SK-N-SH (cell line): ENCODE results near the gene SNX12. TPM values are rescaled to one million over a fixed set of nuclear protein-coding genes. Genes with fewer than 3 reads are reported as not detected.

Experiments used
- CTCF ChIA-PET: fragments of 300-600, 350-600 bp; formaldehyde crosslinking; extraction: SDS; loops from one replicate; lab custom pipeline; 2021; lab: Yijun Ruan, JAX
- POLR2A ChIA-PET: fragments of 350-600 bp; sonication (Branson Sonifier 250); formaldehyde crosslinking; extraction: SDS; loops from one replicate; lab custom pipeline; 2020; ENCODE audit warnings: antibody characterized with exemption, inconsistent platforms; lab: Yijun Ruan, JAX
- DNase-seq: peaks from one replicate; pipeline ENCODE4 v3.0.0; 2012
- H2AFZ ChIP-seq: fragments of 200-600 bp; sonication (generic); 2 replicates; pipeline ENCODE4 v1.8.1; 2016; ENCODE audit warnings: antibody characterized with exemption, mild to moderate bottlenecking, low read depth
- H3F3A ChIP-seq: fragments of 200-600 bp; sonication (generic); replicated peaks from 2 replicates; pipeline ENCODE3; 2016; ENCODE audit warnings: antibody characterized with exemption, mild to moderate bottlenecking; ENCODE audit not compliant: insufficient read depth
- H3K27ac ChIP-seq, 2 experiments: fragments of 200-500 bp in 1 of 2; fragments of 200-600 bp in 1 of 2; sonication (Bioruptor generic) in 1 of 2; sonication (generic), shearing (Covaris generic) in 1 of 2; 2 replicates each; pipeline versions ENCODE4 v1.5.1 to v1.6.1; 2014 to 2016; ENCODE audit warnings: low read depth in 2 of 2, inconsistent platforms in 1 of 2, low read length in 1 of 2, mild to moderate bottlenecking in 1 of 2, mixed read lengths in 1 of 2
- H3K27me3 ChIP-seq: fragments of 200-600 bp; sonication (generic), shearing (Covaris generic); 2 replicates; pipeline ENCODE4 v1.6.1; 2016; ENCODE audit warnings: mixed run types; ENCODE audit not compliant: insufficient read depth
- H3K36me3 ChIP-seq, 2 experiments: fragments of 200-500 bp in 1 of 2; fragments of 200-600 bp in 1 of 2; sonication (Bioruptor generic) in 1 of 2; sonication (generic) in 1 of 2; replicated peaks in 1 of 2; 2 replicates each; pipeline versions ENCODE3 to v1.5.1; 2014 to 2016; ENCODE audit warnings: low read length in 1 of 2, mild to moderate bottlenecking in 1 of 2; ENCODE audit not compliant: insufficient read depth in 2 of 2, control insufficient read depth in 1 of 2
- H3K4me1 ChIP-seq, 2 experiments: fragments of 200-500 bp in 1 of 2; fragments of 200-600 bp in 1 of 2; sonication (Bioruptor generic) in 1 of 2; sonication (generic), shearing (Covaris generic) in 1 of 2; 2 replicates each; pipeline versions ENCODE4 v1.5.1 to v1.6.1; 2014 to 2016; ENCODE audit warnings: low read depth in 1 of 2, low read length in 1 of 2, mixed run types in 1 of 2; ENCODE audit not compliant: insufficient read depth in 2 of 2, control insufficient read depth in 1 of 2
- H3K4me2 ChIP-seq: fragments of 200-600 bp; sonication (generic), shearing (Covaris generic); 2 replicates; pipeline ENCODE4 v1.6.1; 2017; ENCODE audit warnings: mixed run types
- H3K4me3 ChIP-seq, 2 experiments: fragments of 200-500 bp in 1 of 2; fragments of 200-600 bp in 1 of 2; sonication (Bioruptor generic) in 1 of 2; sonication (generic), shearing (Covaris generic) in 1 of 2; 2 replicates each; pipeline versions ENCODE4 v1.5.1 to v1.8.1; 2014 to 2016; ENCODE audit warnings: low read depth in 2 of 2, inconsistent platforms in 1 of 2, low read length in 1 of 2, mild to moderate bottlenecking in 1 of 2, mixed read lengths in 1 of 2, moderate library complexity in 1 of 2
- H3K79me2 ChIP-seq: fragments of 200-600 bp; sonication (generic); 2 replicates; pipeline ENCODE4 v1.8.1; 2017; ENCODE audit warnings: mild to moderate bottlenecking; ENCODE audit not compliant: insufficient read depth
- H3K9ac ChIP-seq: fragments of 200-600 bp; sonication (generic); 2 replicates; pipeline ENCODE4 v1.6.1; 2017; ENCODE audit warnings: mixed run types
- H3K9me2 ChIP-seq: fragments of 200-600 bp; sonication (generic); 2 replicates; pipeline ENCODE4 v1.6.1; 2017; ENCODE audit warnings: mixed run types
- H3K9me3 ChIP-seq: fragments of 200-600 bp; sonication (generic); 2 replicates; pipeline ENCODE4 v1.6.1; 2017; ENCODE audit warnings: mixed run types, mild to moderate bottlenecking, moderate library complexity
- H4K20me1 ChIP-seq: fragments of 200-600 bp; sonication (generic); 2 replicates; pipeline ENCODE4 v1.6.1; 2017; ENCODE audit warnings: mild to moderate bottlenecking, mixed run types; ENCODE audit not compliant: insufficient read depth
- CHD2 ChIP-seq: fragments of 150-350 bp; IDR thresholded peaks from 2 replicates; pipeline ENCODE4 v1.6.1; 2018; ENCODE audit warnings: low read length; ENCODE audit not compliant: partially characterized antibody
- EP300 ChIP-seq, 2 experiments: IDR thresholded peaks; 2 replicates each; pipeline versions ENCODE4 v1.4.0 to v1.6.1; 2012; ENCODE audit warnings: borderline replicate concordance in 1 of 2, low read depth in 1 of 2, low read length in 1 of 2
- FOSL2 ChIP-seq: IDR thresholded peaks from 2 replicates; pipeline ENCODE4 v1.4.0; 2012; ENCODE audit warnings: low read depth, mild to moderate bottlenecking, moderate library complexity, borderline replicate concordance
- FOXM1 ChIP-seq: IDR thresholded peaks from 2 replicates; pipeline ENCODE4 v1.4.0; 2012; ENCODE audit warnings: low read depth, mild to moderate bottlenecking
- GABPA ChIP-seq: IDR thresholded peaks from 2 replicates; pipeline ENCODE4 v1.4.0; 2012; ENCODE audit warnings: low read depth, mild to moderate bottlenecking
- GATA2 ChIP-seq: sonication (generic); formaldehyde crosslinking; IDR thresholded peaks from 2 replicates; pipeline ENCODE4 v1.5.0; 2020; ENCODE audit warnings: mild to moderate bottlenecking, missing genetic modification reagents
- MEF2A ChIP-seq: IDR thresholded peaks from 2 replicates; pipeline ENCODE4 v1.4.0; 2012; ENCODE audit warnings: low read depth, borderline replicate concordance
- MXI1 ChIP-seq: IDR thresholded peaks from 2 replicates; pipeline ENCODE4 v1.6.1; 2012; ENCODE audit warnings: mild to moderate bottlenecking, low read depth, low read length, improper control_type of control experiment
- NRF1 ChIP-seq: IDR thresholded peaks from 2 replicates; pipeline ENCODE4 v1.6.1; 2012; ENCODE audit warnings: low read depth, mild to moderate bottlenecking, low read length
- POLR2AphosphoS5 ChIP-seq: IDR thresholded peaks from 2 replicates; pipeline ENCODE4 v1.6.1; 2012; ENCODE audit warnings: low read depth, low read length
- RAD21 ChIP-seq: IDR thresholded peaks from 2 replicates; pipeline ENCODE4 v1.6.1; 2012; ENCODE audit warnings: mild to moderate bottlenecking, low read length
- RFX5 ChIP-seq: IDR thresholded peaks from 2 replicates; pipeline ENCODE4 v1.6.1; 2012; ENCODE audit warnings: mild to moderate bottlenecking, improper control_type of control experiment, low read length
- RXRA ChIP-seq: IDR thresholded peaks from 2 replicates; pipeline ENCODE4 v1.4.0; 2012; ENCODE audit warnings: low read depth, mild to moderate bottlenecking, borderline replicate concordance
- SIN3A ChIP-seq: IDR thresholded peaks from 2 replicates; pipeline ENCODE4 v1.6.1; 2012; ENCODE audit warnings: low read depth, mild to moderate bottlenecking, low read length, moderate library complexity, borderline replicate concordance
- TCF12 ChIP-seq: IDR thresholded peaks from 2 replicates; pipeline ENCODE4 v1.4.0; 2012
- USF1 ChIP-seq: IDR thresholded peaks from 2 replicates; pipeline ENCODE4 v1.4.0; 2012; ENCODE audit warnings: low read depth, borderline replicate concordance
- USF2 ChIP-seq: fragments of 150-350 bp; IDR thresholded peaks from 2 replicates; pipeline ENCODE4 v1.6.1; 2017; ENCODE audit warnings: antibody characterized with exemption, low read length, low read depth, borderline replicate concordance
- WGBS: methylation state at CpG from one replicate; pipeline ENCODE4 v1.1.6; 2017; ENCODE audit warnings: low lambda C conversion rate; 5-methylcytosine and 5-hydroxymethylcytosine counted together
- polyA plus RNA-seq, 3 experiments: library from polyadenylated mRNA; depleted of rRNA; stranded (reverse); fragments of >200 nt; gene quantifications; 2 replicates each; pipeline ENCODE4 v1.2.3, GENCODE V29; 2012
- TF ChIP-seq, protein P1 (sequence below): fragments of 150-350 bp; IDR thresholded peaks from 2 replicates; pipeline ENCODE4 v1.6.1; 2016; ENCODE audit warnings: mild to moderate bottlenecking, low read depth, low read length
- TF ChIP-seq, protein P2 (sequence below): IDR thresholded peaks from 2 replicates; pipeline ENCODE4 v1.4.0; 2012; ENCODE audit warnings: low read depth

Gene SNX12
- polyA plus RNA-seq, 1 of the 3 experiments (the other 2 are of a cell fraction), result 39.8 TPM

- Histone ChIP-seq H3K36me3 (peaks cover 0 to 6% of the 10 kb centered on the region in 2 experiments), H3K9me2 (no peaks in the 10 kb centered on the region), H3K9me3 (no peaks in the 10 kb centered on the region; the same call in 1 of the 2 replicates), H3K4me1 (no peaks in the 10 kb centered on the region), H3F3A (no peaks in the 10 kb centered on the region), H3K27me3 (peaks cover 6% of the 10 kb centered on the region; the same call in 1 of the 2 replicates), H3K79me2 (peaks cover 48% of the 10 kb centered on the region), H2AFZ (peak overlapping the region; percentile 70), H3K4me2 (peak overlapping the region; percentile 63), H3K27ac (peak overlapping the region; percentile 65 to 81), H3K4me3 (peak overlapping the region; percentile 62 to 71), H3K9ac (peak overlapping the region; percentile 78), H4K20me1 (no peaks in the 10 kb centered on the region)
- ChIA-PET CTCF (interaction anchor here (1.3 kb wide), 1 partner anchor 61 kb away, joined by 3 read pairs; no protein-coding TSS in a partner anchor), POLR2A (no interaction called here)
- no peak for DNase-seq
- WGBS, result 3% methylated on average over 10 of the region's 10 CpGs
- TF ChIP-seq FOXM1 (no peak), FOSL2 (no peak), MEF2A (no peak), CHD2 (no peak), RXRA (no peak), SIN3A (no peak), GATA2 (CRISPR knock-in tag) (no peak), RAD21 (no peak), MXI1 (no peak), TCF12 (no peak), NRF1 (no peak), EP300 (IDR thresholded peaks at IDR 0.05; ENCODE audit: borderline replicate concordance in 1 of 2, low read depth in 1 of 2, low read length in 1 of 2) (no peak), RFX5 (no peak), GABPA (no peak), USF2 (no peak), USF1 (no peak), POLR2AphosphoS5 (no peak)
- TF ChIP-seq, protein P1, sequence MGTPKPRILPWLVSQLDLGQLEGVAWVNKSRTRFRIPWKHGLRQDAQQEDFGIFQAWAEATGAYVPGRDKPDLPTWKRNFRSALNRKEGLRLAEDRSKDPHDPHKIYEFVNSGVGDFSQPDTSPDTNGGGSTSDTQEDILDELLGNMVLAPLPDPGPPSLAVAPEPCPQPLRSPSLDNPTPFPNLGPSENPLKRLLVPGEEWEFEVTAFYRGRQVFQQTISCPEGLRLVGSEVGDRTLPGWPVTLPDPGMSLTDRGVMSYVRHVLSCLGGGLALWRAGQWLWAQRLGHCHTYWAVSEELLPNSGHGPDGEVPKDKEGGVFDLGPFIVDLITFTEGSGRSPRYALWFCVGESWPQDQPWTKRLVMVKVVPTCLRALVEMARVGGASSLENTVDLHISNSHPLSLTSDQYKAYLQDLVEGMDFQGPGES, result no peak
- TF ChIP-seq, protein P2, sequence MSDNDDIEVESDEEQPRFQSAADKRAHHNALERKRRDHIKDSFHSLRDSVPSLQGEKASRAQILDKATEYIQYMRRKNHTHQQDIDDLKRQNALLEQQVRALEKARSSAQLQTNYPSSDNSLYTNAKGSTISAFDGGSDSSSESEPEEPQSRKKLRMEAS, result no peak
Observed at GRCh38 chrX:71067712-71068043, 456 bp downstream of the SNX12 start.
